B cell (primary cell): ENCODE measurements around the gene EXOC4. TPM values are rescaled to one million over a fixed set of nuclear protein-coding genes. Genes with fewer than 3 reads are reported as not detected.

Experiments
- ATAC-seq: fragments of 200-7000 bp; cut with Tn5 transposase; one replicate; pipeline ENCODE4 v1.10.0; 2021; ENCODE audit warnings: low read depth, mild to moderate bottlenecking, moderate number of reproducible peaks, moderate library complexity
- CTCF ChIA-PET: fragments of 350-600 bp; sonication (Branson Sonifier 250); formaldehyde crosslinking; loops from one replicate; lab custom pipeline; 2021; ENCODE audit warnings: antibody characterized with exemption, inconsistent platforms; lab: Charles Lee
- POLR2A ChIA-PET: fragments of 350-600 bp; sonication (Branson Sonifier 250); formaldehyde crosslinking; loops from one replicate; lab custom pipeline; 2021; ENCODE audit warnings: antibody characterized with exemption; lab: Charles Lee
- DNase-seq: peaks from one replicate; pipeline ENCODE4 v3.0.0; 2013
- H2AFZ ChIP-seq: 2 replicates; pipeline ENCODE4 v1.6.1; 2012; ENCODE audit warnings: mild to moderate bottlenecking, low read depth, low read length; ENCODE audit not compliant: insufficient read depth, poor library complexity, severe bottlenecking
- H3K27ac ChIP-seq, 2 donors: 1 replicate in 1 of 2; 2 replicates in 1 of 2; pipeline ENCODE4 v1.5.1; 2012 to 2013; ENCODE audit warnings: low read length in 2 of 2, mild to moderate bottlenecking in 2 of 2, moderate library complexity in 1 of 2
- H3K27me3 ChIP-seq, 4 experiments: fragments of 200-600 bp in 1 of 4; sonication (generic) in 1 of 4; replicated peaks in 1 of 4; 1 replicate in 2 of 4; 2 replicates in 2 of 4; pipeline versions ENCODE4 v1.6.1 to v1.7.0; 2013 to 2016; ENCODE audit warnings: low read length in 3 of 4, mild to moderate bottlenecking in 2 of 4, mixed read lengths in 1 of 4, moderate library complexity in 1 of 4; ENCODE audit not compliant: insufficient read depth in 4 of 4, control insufficient read depth in 3 of 4; ENCODE audit errors: control extremely low read depth in 1 of 4
- H3K36me3 ChIP-seq, 2 experiments: replicated peaks in 1 of 2; 1 replicate in 1 of 2; 2 replicates in 1 of 2; pipeline versions ENCODE4 v1.6.1 to v1.7.1; 2013; ENCODE audit warnings: low read length in 1 of 2; ENCODE audit not compliant: insufficient read depth in 2 of 2, control insufficient read depth in 1 of 2; ENCODE audit errors: control extremely low read depth in 1 of 2, extremely low read depth in 1 of 2
- H3K4me1 ChIP-seq, 2 donors: fragments of 200-600 bp in 1 of 2; sonication (generic) in 1 of 2; 1 replicate in 1 of 2; 2 replicates in 1 of 2; pipeline versions ENCODE4 v1.5.1 to v1.6.1; 2013 to 2017; ENCODE audit warnings: low read length in 2 of 2; ENCODE audit not compliant: control insufficient read depth in 2 of 2, insufficient read depth in 2 of 2
- H3K4me2 ChIP-seq: replicated peaks from 2 replicates; pipeline ENCODE3; 2012; ENCODE audit warnings: mild to moderate bottlenecking, low read depth, low read length; ENCODE audit not compliant: poor library complexity, severe bottlenecking
- H3K4me3 ChIP-seq, 5 experiments: fragments of 200-600 bp in 1 of 5; sonication (generic) in 1 of 5; 1 replicate in 3 of 5; 2 replicates in 2 of 5; pipeline versions ENCODE4 v1.5.1 to v1.7.0; 2011 to 2016; ENCODE audit warnings: low read length in 4 of 5, mild to moderate bottlenecking in 4 of 5, low read depth in 2 of 5, control low read depth in 1 of 5, moderate library complexity in 1 of 5; ENCODE audit not compliant: insufficient read depth in 1 of 5; ENCODE audit errors: control extremely low read depth in 1 of 5, extremely low read depth in 1 of 5
- H3K79me2 ChIP-seq: fragments of 200-600 bp; sonication (generic); one replicate; pipeline ENCODE4 v1.6.0; 2016; ENCODE audit warnings: low read length; ENCODE audit not compliant: control insufficient read depth, insufficient read depth
- H3K9ac ChIP-seq: fragments of 200-600 bp; sonication (generic); 2 replicates; pipeline ENCODE4 v1.6.1; 2017; ENCODE audit warnings: mild to moderate bottlenecking, low read length, moderate library complexity
- H3K9me3 ChIP-seq, 3 donors: one replicate each; pipeline versions ENCODE4 v1.6.1 to v1.7.1; 2013; ENCODE audit warnings: low read length in 2 of 3; ENCODE audit not compliant: control insufficient read depth in 2 of 3, insufficient read depth in 1 of 3; ENCODE audit errors: control extremely low read depth in 1 of 3
- H4K20me1 ChIP-seq: 2 replicates; pipeline ENCODE4 v1.6.0; 2012; ENCODE audit warnings: mild to moderate bottlenecking, low read length; ENCODE audit not compliant: insufficient read depth, control insufficient read depth, poor library complexity, severe bottlenecking
- H3K27ac Mint-ChIP-seq: one replicate; pipeline ENCODE4 v1.8.0; 2021; ENCODE audit warnings: mixed read lengths
- H3K27me3 Mint-ChIP-seq: one replicate; pipeline ENCODE4 v1.8.0; 2021; ENCODE audit warnings: mixed read lengths
- H3K4me1 Mint-ChIP-seq: one replicate; pipeline ENCODE4 v1.8.0; 2021; ENCODE audit warnings: mixed read lengths
- H3K4me3 Mint-ChIP-seq: one replicate; pipeline ENCODE4 v1.8.0; 2021; ENCODE audit warnings: mixed read lengths
- H3K9me3 Mint-ChIP-seq: one replicate; pipeline ENCODE4 v1.8.0; 2022; ENCODE audit warnings: mixed read lengths; ENCODE audit not compliant: insufficient read depth
- CTCF ChIP-seq: fragments of 200-600 bp; IDR thresholded peaks from one replicate; pipeline ENCODE4 v1.8.0; 2022; ENCODE audit warnings: antibody characterized with exemption, mild to moderate bottlenecking
- EZH2 ChIP-seq: IDR thresholded peaks from 2 replicates; pipeline ENCODE4 v1.6.1; 2012; ENCODE audit warnings: borderline replicate concordance, low read depth, mild to moderate bottlenecking, moderate library complexity, low read length; ENCODE audit not compliant: insufficient read depth, poor library complexity, severe bottlenecking
- WGBS: methylation state at CpG from one replicate; pipeline ENCODE4 v1.1.5; 2013; ENCODE audit warnings: missing lambda C conversion rate; ENCODE audit not compliant: insufficient coverage; 5-methylcytosine and 5-hydroxymethylcytosine counted together
- intact Hi-C: fragments of 100-400 bp; cut with micrococcal nuclease; formaldehyde crosslinking; loops from one replicate; pipeline ENCODE4 v1.10.0; 2022
- polyA plus RNA-seq: library from polyadenylated mRNA; depleted of rRNA; stranded (reverse); fragments of >200 nt; gene quantifications from 2 replicates; pipeline ENCODE4 v1.2.3, GENCODE V29; 2012
- total RNA-seq, 2 donors: library from RNA; stranded (reverse); fragments of 120-200 nt in 1 of 2; gene quantifications; 1 replicate in 1 of 2; 2 replicates in 1 of 2; pipeline versions ENCODE4 v1.2.3 to v1.2.4, GENCODE V29; 2013 to 2022

EXOC4 gene
- total and polyA plus RNA-seq, 2 donors (not counting 1 experiment from before 2014, with no cell fraction given): 16.7 to 135 TPM

- intact Hi-C loops: no loop called here
- H3K27ac ChIP-seq: no peak overlapping the region
- peaks cover 2 to 10% of the 10 kb centered on the region in 2 donors for H3K4me1 ChIP-seq
- no peaks in the 10 kb centered on the region for H3K79me2 ChIP-seq
- no peak overlapping the region for H3K27ac Mint-ChIP-seq
- 100% methylated on average over 2 of the region's 4 CpGs for WGBS
- no peaks in the 10 kb centered on the region for H3K9me3 Mint-ChIP-seq
- POLR2A ChIA-PET: no interaction called here
- TF ChIP-seq CTCF (no peak), EZH2 (no peak)
- no peaks in the 10 kb centered on the region for H3K9me3 ChIP-seq
- no peak overlapping the region for H3K4me3 ChIP-seq
- ATAC-seq (no peak), DNase-seq (no peak)
- no peak overlapping the region for H3K4me2 ChIP-seq
- H3K27me3 ChIP-seq: no peaks in the 10 kb centered on the region
- no peaks in the 10 kb centered on the region for H3K36me3 ChIP-seq
- H3K4me1 Mint-ChIP-seq: peaks cover 14% of the 10 kb centered on the region
- no peaks in the 10 kb centered on the region for H3K27me3 Mint-ChIP-seq
- no peaks in the 10 kb centered on the region for H4K20me1 ChIP-seq
- no peak overlapping the region for H3K9ac ChIP-seq
- CTCF ChIA-PET: interaction anchor here (0.6 kb wide), 1 partner anchor 426 kb away, joined by 3 read pairs; no protein-coding TSS in a partner anchor
- no peak overlapping the region for H3K4me3 Mint-ChIP-seq
- H2AFZ ChIP-seq: no peak overlapping the region
Measured at GRCh38 chr7:133389727-133390126, 136.8 kb downstream of the EXOC4 start.

GRCh38 chr7:133391206-133391605 is 138.3 kb downstream of the EXOC4 start:
- H3K36me3 ChIP-seq: no peaks in the 10 kb centered on the region
- H3K9ac ChIP-seq: no peak overlapping the region
- H3K27me3 ChIP-seq: no peaks in the 10 kb centered on the region
- WGBS: 97% methylated on average over 9 of the region's 11 CpGs
- H3K4me1 ChIP-seq: peaks cover 2 to 10% of the 10 kb centered on the region in 2 donors
- H2AFZ ChIP-seq: no peak overlapping the region
- ATAC-seq (no peak), DNase-seq (no peak)
- ChIA-PET CTCF (no interaction called here), POLR2A (interaction anchor here (0.6 kb wide), 1 partner anchor 138 kb away, joined by 3 read pairs; no protein-coding TSS in a partner anchor)
- H3K4me3 Mint-ChIP-seq: no peak overlapping the region
- peaks cover 14% of the 10 kb centered on the region for H3K4me1 Mint-ChIP-seq
- no peak overlapping the region for H3K27ac Mint-ChIP-seq
- intact Hi-C loops: no loop called here
- no peaks in the 10 kb centered on the region for H4K20me1 ChIP-seq
- no peak overlapping the region for H3K4me2 ChIP-seq
- H3K9me3 ChIP-seq: no peaks in the 10 kb centered on the region
- H3K27me3 Mint-ChIP-seq: no peaks in the 10 kb centered on the region
- H3K79me2 ChIP-seq: no peaks in the 10 kb centered on the region
- no peaks in the 10 kb centered on the region for H3K9me3 Mint-ChIP-seq
- no peak overlapping the region for H3K4me3 ChIP-seq
- H3K27ac ChIP-seq: no peak overlapping the region
- TF ChIP-seq EZH2 (no peak), CTCF (no peak)
